ENCODE data around the gene LMLN.

- no peak for TF ChIP-seq CTCF (conservative IDR thresholded peaks at IDR 0.05; ENCODE audit: low read length)
- no peak for TF ChIP-seq EZH2phosphoT487 (IDR thresholded peaks at IDR 0.05; ENCODE audit: borderline replicate concordance)
Measured at GRCh38 chr3:198030726-198031125, 70.7 kb downstream of the LMLN start.
